CD4-positive, alpha-beta T cell treated with Interleukin-15 for 1 hour (primary cell): Measurements from ENCODE around the gene USP26.
"Not testable (repeated sequence)": the region's sequence is repeated elsewhere in the genome, so short reads cannot be mapped to it uniquely, and the experiment has no call there.

Source experiments
- DNase-seq: peaks from one replicate; pipeline ENCODE4 v3.0.0-alpha.2; 2020

USP26 gene

DNA sequence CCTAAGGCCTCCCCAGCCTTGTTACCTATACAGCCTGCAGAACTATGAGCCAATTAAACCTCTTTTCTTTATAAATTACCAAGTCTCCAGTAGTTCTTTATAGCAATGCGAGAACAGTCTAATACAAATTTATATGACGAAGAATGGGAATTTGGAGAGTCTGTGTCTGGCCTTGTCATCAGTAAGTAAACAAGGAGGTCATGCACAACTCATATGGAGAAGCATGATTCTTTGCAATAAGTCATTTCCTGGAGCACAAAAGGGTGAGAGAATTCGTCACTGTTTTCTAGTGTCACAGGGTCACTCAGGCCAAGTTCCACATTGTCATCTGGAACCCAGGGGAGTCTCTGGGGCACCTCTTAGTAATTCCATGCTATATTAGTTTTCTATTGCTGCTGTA, 89.5 kb downstream of the USP26 start:
- DNase-seq = no peak

- DNase-seq = no peak
These were observed 91.3 kb downstream of the USP26 start for GRCh38 chrX:133005616-133006015.

GRCh38 chrX:133005042-133005441, 91.9 kb downstream of the USP26 start:
- DNase-seq = no peak

DNA sequence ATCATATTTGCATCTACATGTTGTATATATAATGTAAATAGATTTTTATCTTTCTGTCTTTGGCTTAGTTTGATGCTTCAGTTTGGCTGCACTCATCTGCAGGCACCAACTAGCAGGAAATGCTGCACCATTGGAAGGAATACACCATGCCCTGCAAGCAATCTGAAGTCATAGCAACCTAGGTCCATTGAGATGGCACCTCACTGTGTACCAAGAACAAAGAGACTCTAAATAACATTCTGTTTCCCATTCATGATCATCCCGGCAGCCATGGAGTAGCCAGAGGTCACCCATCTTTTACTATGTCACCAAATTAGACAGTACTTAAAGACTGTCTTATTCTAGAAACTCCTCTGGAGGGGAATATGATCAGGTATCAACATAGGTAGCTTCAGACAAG, 97.7 kb downstream of the USP26 start:
- DNase-seq = no peak

- DNase-seq = no peak
These were observed 106.1 kb downstream of the USP26 start for GRCh38 chrX:132990835-132991234.

DNA sequence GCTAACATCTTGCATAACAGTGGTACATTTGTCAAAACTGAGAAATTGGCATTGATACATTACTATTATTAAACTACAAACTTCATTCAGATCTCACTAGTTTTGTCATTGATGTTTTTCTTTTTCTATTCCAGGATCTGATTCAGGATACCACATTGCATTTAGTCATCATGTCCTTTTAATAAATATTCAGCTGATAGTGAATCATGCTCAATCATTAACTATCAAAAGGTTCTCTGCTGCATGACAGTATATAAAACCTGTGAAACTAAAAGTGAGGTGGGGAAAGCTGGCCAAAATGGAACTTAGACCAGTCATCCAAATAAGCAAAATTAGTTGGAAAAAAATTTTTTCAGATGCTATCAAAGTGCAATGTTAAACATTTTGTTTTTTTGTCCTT, 110.4 kb downstream of the USP26 start:
- DNase-seq = no peak

DNA sequence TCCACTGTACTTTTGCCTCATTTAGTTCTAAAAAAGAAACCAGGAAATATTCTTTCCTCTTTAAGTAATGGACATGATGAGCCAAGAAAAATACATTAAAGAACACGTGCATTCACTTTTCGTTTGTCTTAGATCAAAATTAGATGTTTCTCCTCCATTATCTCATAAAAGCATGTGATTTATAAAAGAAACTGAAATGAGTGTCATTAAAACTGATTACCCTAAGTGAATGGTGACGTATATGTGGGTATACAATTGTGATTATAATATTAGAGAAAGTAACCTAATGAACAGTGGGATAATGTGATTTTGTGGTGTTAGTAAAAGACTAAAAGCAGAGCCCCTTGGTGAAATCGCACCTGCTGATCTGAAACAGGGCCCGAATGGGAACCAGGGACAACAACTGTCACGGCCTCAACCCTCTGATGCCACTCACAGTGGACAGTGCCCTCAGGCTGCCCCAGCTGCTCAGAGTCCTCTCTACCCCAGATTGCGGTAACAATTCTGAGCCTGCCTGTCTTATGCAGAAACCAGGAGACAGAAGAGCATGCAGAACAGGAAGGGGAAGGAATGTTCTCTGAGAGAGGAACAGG, 112.8 kb downstream of the USP26 start:
- no peak for DNase-seq

DNA sequence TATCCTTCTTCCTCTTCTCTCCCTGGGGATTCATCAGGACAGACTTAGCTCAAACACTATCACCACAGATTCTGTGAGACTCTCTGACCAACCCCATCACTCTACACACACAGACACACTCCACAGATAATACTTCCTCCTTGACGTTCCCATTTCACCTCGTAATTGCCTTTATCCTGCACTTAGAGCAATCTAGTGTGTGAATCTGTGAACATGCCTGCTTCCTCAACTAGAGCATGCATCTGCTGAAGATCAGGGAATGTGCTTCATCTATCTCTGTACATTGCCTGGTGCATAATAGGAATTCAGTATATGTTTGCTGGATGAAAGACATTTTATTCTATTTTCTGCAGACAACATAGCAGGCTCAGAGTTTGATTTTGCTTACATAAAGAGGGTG, 113.4 kb downstream of the USP26 start:
- no peak for DNase-seq

DNA sequence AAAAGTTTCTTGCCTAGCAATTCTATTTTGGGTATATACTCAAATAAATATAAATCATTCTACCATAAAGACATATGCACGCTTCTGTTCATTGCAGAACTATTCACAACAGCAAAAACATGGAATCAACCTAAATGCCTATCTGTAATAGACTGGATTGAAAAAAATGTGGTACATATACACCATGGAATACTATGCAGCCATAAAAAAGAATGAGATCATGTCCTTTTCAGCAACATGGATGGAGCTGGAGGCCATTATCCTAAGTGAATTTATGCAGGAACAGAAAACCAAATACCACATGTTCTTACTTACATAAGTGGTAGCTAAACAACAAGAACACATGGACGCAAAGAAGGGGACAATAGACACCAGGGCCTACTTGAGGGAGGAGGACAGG, 116.9 kb downstream of the USP26 start:
- not testable (repeated sequence) for DNase-seq
